H1 (cell line): ENCODE measurements around the gene MRFAP1. TPM values are rescaled to one million over a fixed set of nuclear protein-coding genes. Genes with fewer than 3 reads are reported as not detected.

Experiments
- ASH2L ChIP-seq: fragments of 200-600, 300-600 bp; sonication (generic); IDR thresholded peaks from one replicate; pipeline ENCODE4 v1.7.1; 2017; ENCODE audit warnings: low read length
- ATF2 ChIP-seq: IDR thresholded peaks from 2 replicates; pipeline ENCODE4 v1.6.1; 2012; ENCODE audit warnings: low read length, inconsistent platforms
- ATF3 ChIP-seq: IDR thresholded peaks from 2 replicates; pipeline ENCODE4 v1.6.1; 2011; ENCODE audit warnings: low read depth, mild to moderate bottlenecking, low read length; ENCODE audit not compliant: insufficient read depth
- CHD7 ChIP-seq: fragments of 300-600 bp; sonication (generic); IDR thresholded peaks from 2 replicates; pipeline ENCODE4 v1.7.1; 2012; ENCODE audit warnings: low read length, moderate library complexity, mild to moderate bottlenecking, inconsistent platforms; ENCODE audit not compliant: insufficient replicate concordance
- GABPA ChIP-seq: IDR thresholded peaks from 2 replicates; pipeline ENCODE4 v1.6.1; 2011; ENCODE audit warnings: mild to moderate bottlenecking, low read length, moderate library complexity, borderline replicate concordance; ENCODE audit not compliant: insufficient read depth
- MAFK ChIP-seq: IDR thresholded peaks from 2 replicates; pipeline ENCODE4 v1.6.1; 2012; ENCODE audit warnings: low read depth, mild to moderate bottlenecking, improper control_type of control experiment, low read length
- NANOG ChIP-seq: IDR thresholded peaks from 2 replicates; pipeline ENCODE4 v1.6.1; 2011; ENCODE audit warnings: low read length, low read depth, mild to moderate bottlenecking, inconsistent platforms; ENCODE audit not compliant: insufficient read depth, poor library complexity, severe bottlenecking
- TAF1 ChIP-seq: IDR thresholded peaks from 2 replicates; pipeline ENCODE4 v1.6.1; 2011; ENCODE audit warnings: mild to moderate bottlenecking, low read depth, low read length
- ZNF274 ChIP-seq: IDR thresholded peaks from 2 replicates; pipeline ENCODE4 v1.7.0; 2012; ENCODE audit warnings: low read length, borderline replicate concordance; ENCODE audit errors: extremely low read depth
- polyA plus RNA-seq, 7 experiments: library from polyadenylated mRNA; depleted of rRNA in 3 of 7; stranded (reverse) in 5 of 7; unstranded in 2 of 7; fragments of >200 nt in 5 of 7; fragments of 200-250 nt in 2 of 7; gene quantifications; 1 replicate in 5 of 7; 2 replicates in 1 of 7; 4 replicates in 1 of 7; pipeline versions ENCODE4 v1.2.1 to v1.2.3, GENCODE V29; 2011 to 2013; ENCODE audit warnings: missing spikeins in 2 of 7, mixed read lengths in 2 of 7
- total RNA-seq: library from RNA; stranded (reverse); fragmentation: NEBNext Ultra II Directional; extraction: Animal tissue kit (Norgen Biotek cat#: 25700); gene quantifications from 2 replicates; pipeline ENCODE4 v1.2.1, GENCODE V29; 2021

The MRFAP1 gene
- total and polyA plus RNA-seq, 2 of the 8 experiments (the other 6 are each of a cell fraction or from before 2014, with no cell fraction given), result 108 to 307 TPM

- TF ChIP-seq CHD7 (no peak), ATF3 (no peak), NANOG (no peak), TAF1 (no peak), GABPA (no peak), ZNF274 (no peak), ATF2 (no peak), MAFK (no peak), ASH2L (no peak)
Measured at GRCh38 chr4:6634746-6635145, 5.7 kb upstream of the MRFAP1 start (continued).
